AG10803 (cell line): Measurements from ENCODE around the gene MR1.

Experiments used
- DNase-seq: peaks from one replicate; pipeline ENCODE4 v3.0.0; 2010; ENCODE audit warnings: low read depth
- H3K4me3 ChIP-seq: 2 replicates; pipeline ENCODE4 v1.5.1; 2011; ENCODE audit warnings: mild to moderate bottlenecking, low read length, control low read depth
- CTCF ChIP-seq: conservative IDR thresholded peaks from 2 replicates; pipeline ENCODE4 v1.5.1; 2011; ENCODE audit warnings: mild to moderate bottlenecking, low read length, control low read depth, inconsistent platforms

MR1 gene

DNA sequence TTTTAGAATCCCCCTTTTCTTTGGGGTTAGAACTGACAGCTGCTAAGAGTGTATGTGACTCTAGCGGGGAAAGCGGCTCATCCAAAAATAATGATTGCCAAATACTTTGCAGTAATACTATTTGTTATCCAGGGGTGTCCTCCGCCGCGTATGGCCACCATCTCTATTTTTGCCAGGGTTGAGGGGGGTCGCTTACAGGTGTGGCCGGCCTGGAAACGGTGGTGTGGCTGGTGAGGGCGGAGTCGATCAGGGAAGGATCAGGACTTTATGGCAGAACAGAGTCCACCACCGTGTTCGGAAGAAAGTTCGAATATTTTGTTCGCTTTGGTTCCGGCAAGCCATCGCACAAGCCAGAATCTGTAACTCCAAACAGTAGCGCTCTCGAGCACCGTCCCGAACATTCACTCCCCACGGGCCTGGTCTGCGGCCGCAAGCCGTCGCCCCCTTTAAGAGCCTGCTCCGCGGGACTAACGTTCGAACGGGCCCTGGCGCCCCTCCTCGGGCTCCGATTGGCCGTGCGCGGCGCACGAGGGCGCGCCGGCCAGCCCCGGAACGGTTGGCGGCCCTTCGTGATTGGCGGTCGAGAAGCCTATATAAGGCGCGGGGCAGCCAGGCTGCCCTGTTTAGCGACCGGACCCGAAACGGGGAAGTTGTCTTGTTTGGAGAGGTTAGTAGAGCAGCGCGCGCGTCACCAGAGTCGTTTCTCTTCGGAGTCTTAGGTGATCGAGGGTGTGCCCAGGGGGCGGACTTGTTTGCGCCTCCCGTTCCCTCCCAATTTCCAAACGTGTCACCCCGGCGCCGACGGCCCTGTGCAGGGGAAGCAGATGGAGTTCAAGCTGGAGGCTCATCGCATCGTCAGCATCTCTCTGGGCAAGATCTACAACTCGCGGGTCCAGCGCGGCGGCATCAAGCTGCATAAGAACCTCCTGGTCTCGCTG is 54.6 kb downstream of the MR1 start, which contains the start of gene IER5:
IER5 (plus strand) TSS at position 622 of the 938 bp plus-strand sequence; CDS start at position 825, 203 bp downstream.
- peak within 1 kb of the TSS; percentile 89 for H3K4me3 ChIP-seq
- TF ChIP-seq CTCF = no peak
- DNase-seq = peak; percentile 95

- no peak for DNase-seq
Measured at GRCh38 chr1:181089017-181089675, 55.4 kb downstream of the MR1 start.

DNA sequence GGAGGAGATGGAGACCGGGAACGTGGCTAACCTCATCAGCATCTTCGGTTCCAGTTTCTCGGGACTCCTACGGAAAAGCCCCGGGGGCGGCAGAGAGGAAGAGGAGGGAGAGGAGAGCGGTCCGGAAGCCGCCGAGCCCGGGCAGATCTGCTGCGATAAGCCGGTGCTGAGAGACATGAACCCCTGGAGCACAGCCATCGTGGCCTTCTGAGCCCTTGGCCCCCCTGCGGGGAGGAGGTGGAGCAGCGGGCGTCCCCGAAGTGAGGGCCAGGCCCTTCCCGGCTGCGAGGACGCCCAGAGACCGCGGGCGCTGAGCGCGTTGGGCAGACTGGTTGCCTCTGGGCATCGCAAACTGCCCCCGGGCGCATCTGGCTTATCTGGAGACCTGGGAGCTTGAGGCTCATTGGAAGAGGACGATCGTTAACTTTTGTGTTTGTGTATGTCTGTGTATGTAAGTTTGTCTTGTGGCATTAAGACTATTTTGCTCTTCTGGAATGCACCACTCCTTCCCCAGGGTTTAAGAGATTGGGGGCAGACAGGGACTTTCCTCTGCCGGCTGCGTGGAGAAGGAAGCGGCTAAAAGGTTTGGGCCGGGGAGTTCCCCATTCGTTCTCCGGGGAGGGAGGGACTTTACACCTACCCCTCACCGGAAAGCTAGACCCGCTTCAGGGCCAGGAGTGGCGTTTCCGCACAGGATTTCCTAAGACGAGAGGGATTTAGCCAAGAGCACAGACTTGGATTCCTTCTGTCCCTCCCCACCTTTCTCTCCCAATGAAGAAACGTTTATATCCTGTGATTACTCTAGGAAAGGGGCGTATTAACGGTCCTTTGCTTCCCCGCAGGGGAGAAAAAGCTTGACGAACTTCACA is 56.1 kb downstream of the MR1 start:
- H3K4me3 ChIP-seq = peak overlapping the region; percentile 89
- peak; percentile 67 for DNase-seq
- peak; percentile 19; the same call in 1 of the 2 replicates for TF ChIP-seq CTCF

More at GRCh38 chr1:181089017-181089675, 55.4 kb downstream of the MR1 start:
- peak overlapping the region; percentile 89 for H3K4me3 ChIP-seq
- no peak for TF ChIP-seq CTCF

- peak; percentile 20 for DNase-seq
- no peak for TF ChIP-seq CTCF
- peak overlapping the region; percentile 89 for H3K4me3 ChIP-seq
Measured at GRCh38 chr1:181090641-181091126, 56.9 kb downstream of the MR1 start.

DNA sequence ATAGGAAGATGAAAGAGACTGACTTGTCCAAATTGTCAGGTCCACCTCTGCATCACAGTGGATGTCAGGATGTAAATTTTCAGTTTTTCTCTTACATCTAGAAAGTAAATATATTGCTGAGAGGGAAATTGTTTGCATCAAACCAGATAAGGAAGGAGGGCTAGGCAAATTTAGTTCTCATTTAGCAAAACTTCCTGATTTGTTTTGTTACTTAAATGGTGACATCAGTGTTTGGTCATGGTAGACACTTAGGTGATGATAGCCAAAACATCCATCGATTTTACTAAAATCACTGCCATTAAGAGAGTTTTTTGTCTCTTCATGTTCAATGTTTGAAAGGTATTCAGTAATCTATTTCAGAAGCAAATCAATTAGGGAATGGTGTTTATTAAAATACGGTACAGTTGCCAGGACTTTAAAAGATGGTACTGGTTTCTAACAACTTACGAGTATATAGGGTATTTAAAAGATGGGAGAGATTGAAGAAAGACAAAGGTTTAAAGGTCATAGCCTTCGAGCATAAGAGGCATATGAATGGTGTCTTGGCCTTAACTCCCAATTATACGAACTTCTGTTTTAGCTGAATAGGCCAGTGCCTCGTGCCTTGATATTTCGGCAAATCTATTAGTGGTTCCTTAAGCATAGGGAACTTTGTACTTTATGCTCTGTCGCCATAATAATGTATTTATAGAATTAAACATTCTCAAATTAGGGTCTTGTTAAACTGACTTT is 57.7 kb downstream of the MR1 start:
- TF ChIP-seq CTCF = no peak

GRCh38 chr1:181092056-181092455 is 58.3 kb downstream of the MR1 start:
- H3K4me3 ChIP-seq = peak overlapping the region; percentile 89
- no peak for DNase-seq
- no peak for TF ChIP-seq CTCF

More for the DNA sequence above, 57.7 kb downstream of the MR1 start:
- no peak for DNase-seq
- H3K4me3 ChIP-seq = peak overlapping the region; percentile 89
